Renal cortical epithelial cell (primary cell): ENCODE data around the gene SUPT4H1. TPM values are rescaled to one million over a fixed set of nuclear protein-coding genes. Genes with fewer than 3 reads are reported as not detected.

ENCODE experiments used
- DNase-seq: peaks from one replicate; pipeline ENCODE4 v3.0.0-alpha.2; 2011; ENCODE audit warnings: low read depth
- total RNA-seq: library from RNA; depleted of rRNA; stranded (reverse); fragments of >200 nt; gene quantifications from 2 replicates; pipeline ENCODE4 v1.2.3, GENCODE V29; 2014

The SUPT4H1 gene
- total RNA-seq, 1 donor from 2014 or later = 85.3 TPM

GRCh38 chr17:58318627-58319172, 33.3 kb downstream of the SUPT4H1 start:
- no peak for DNase-seq

- no peak for DNase-seq
These were observed 33.9 kb downstream of the SUPT4H1 start for GRCh38 chr17:58318065-58318481.

- peak; percentile 52 for DNase-seq
These were observed 34.5 kb downstream of the SUPT4H1 start for GRCh38 chr17:58317421-58318064.

GRCh38 chr17:58316260-58316960, 35.6 kb downstream of the SUPT4H1 start:
- no peak for DNase-seq

GRCh38 chr17:58315750-58316149, 36.3 kb downstream of the SUPT4H1 start:
- no peak for DNase-seq

GRCh38 chr17:58315281-58315711, 36.7 kb downstream of the SUPT4H1 start:
- no peak for DNase-seq

GRCh38 chr17:58314706-58315015, 37.3 kb downstream of the SUPT4H1 start:
- no peak for DNase-seq

- DNase-seq = no peak
These were observed 37.9 kb downstream of the SUPT4H1 start for GRCh38 chr17:58313815-58314705.

- DNase-seq = no peak
These were observed 39.2 kb downstream of the SUPT4H1 start for GRCh38 chr17:58312829-58313228.

GRCh38 chr17:58312021-58312630, 39.9 kb downstream of the SUPT4H1 start:
- DNase-seq = no peak

GRCh38 chr17:58311429-58311894, 40.5 kb downstream of the SUPT4H1 start:
- no peak for DNase-seq

- DNase-seq = no peak
These were observed 41.2 kb downstream of the SUPT4H1 start for GRCh38 chr17:58310511-58311428.

- no peak for DNase-seq
These were observed 42.1 kb downstream of the SUPT4H1 start for GRCh38 chr17:58309918-58310259.

GRCh38 chr17:58308985-58309917, 42.8 kb downstream of the SUPT4H1 start:
- DNase-seq = no peak

- no peak for DNase-seq
These were observed 43.6 kb downstream of the SUPT4H1 start for GRCh38 chr17:58308173-58308984.

- DNase-seq = no peak
These were observed 44.4 kb downstream of the SUPT4H1 start for GRCh38 chr17:58307468-58308172.

GRCh38 chr17:58306131-58306951, 45.7 kb downstream of the SUPT4H1 start:
- no peak for DNase-seq
